HFF-Myc (cell line): ENCODE measurements around the gene ATP2C2.
A peak's percentile ranks its signal among the peaks of the same experiment; 100 is the strongest.

Source experiments
- DNase-seq: peaks from one replicate; pipeline ENCODE4 v3.0.0-alpha.2; 2011; ENCODE audit warnings: low read depth; ENCODE audit errors: extremely low read depth
- H3K4me3 ChIP-seq: replicated peaks from 2 replicates; pipeline ENCODE4 v1.5.1; 2011; ENCODE audit warnings: low read depth, mild to moderate bottlenecking, control low read depth, low read length
- CTCF ChIP-seq: IDR thresholded peaks from 2 replicates; pipeline ENCODE4 v1.5.1; 2012; ENCODE audit warnings: mild to moderate bottlenecking, low read depth, low read length, control low read depth; ENCODE audit errors: missing control alignments

ATP2C2 gene

GRCh38 chr16:84484579-84485254, 116.4 kb downstream of the ATP2C2 start:
- DNase-seq = no peak
- TF ChIP-seq CTCF = peak; percentile 73
- H3K4me3 ChIP-seq = no peak overlapping the region

GRCh38 chr16:84485255-84486010, 117.1 kb downstream of the ATP2C2 start:
- no peak for TF ChIP-seq CTCF
- no peak overlapping the region for H3K4me3 ChIP-seq
- DNase-seq = no peak

- DNase-seq = no peak
- no peak for TF ChIP-seq CTCF
- no peak overlapping the region for H3K4me3 ChIP-seq
Measured at GRCh38 chr16:84486126-84486525, 117.8 kb downstream of the ATP2C2 start.

- no peak for DNase-seq
- TF ChIP-seq CTCF = no peak
Measured at GRCh38 chr16:84486551-84487235, 118.4 kb downstream of the ATP2C2 start.

GRCh38 chr16:84487358-84487757, 119.0 kb downstream of the ATP2C2 start:
- no peak for TF ChIP-seq CTCF
- no peak overlapping the region for H3K4me3 ChIP-seq
- no peak for DNase-seq

More at GRCh38 chr16:84486551-84487235, 118.4 kb downstream of the ATP2C2 start:
- H3K4me3 ChIP-seq = no peak overlapping the region

- H3K4me3 ChIP-seq = no peak overlapping the region
- no peak for TF ChIP-seq CTCF
- no peak for DNase-seq
Measured at GRCh38 chr16:84489131-84489530, 120.8 kb downstream of the ATP2C2 start.
